T-helper 9 cell (primary cell): Measurements from ENCODE around the gene GNA14.
"Not testable (repeated sequence)": the region's sequence is repeated elsewhere in the genome, so short reads cannot be mapped to it uniquely, and the experiment has no call there.

Source experiments
- DNase-seq: peaks from one replicate; pipeline ENCODE4 v3.0.0-alpha.2; 2020
- total RNA-seq, 2 donors: gene quantifications; one replicate each; lab custom pipeline; 2026; lab: John Stamatoyannopoulos, UW

Gene GNA14
- total RNA-seq, result 0 reads per million in 2 donors

GRCh38 chr9:77648234-77649108 is at the start of gene GNA14:
Gene GNA14 (minus strand): TSS chr9:77648322. CDS start chr9:77647793, 529 bp downstream.
- no peak for DNase-seq

- no peak for DNase-seq
These were observed 49.3 kb upstream of the GNA14 start for GRCh38 chr9:77697238-77697984.

- not testable (repeated sequence) for DNase-seq
These were observed 42.6 kb upstream of the GNA14 start for GRCh38 chr9:77690723-77691122.

- not testable (repeated sequence) for DNase-seq
These were observed 42.0 kb upstream of the GNA14 start for GRCh38 chr9:77690119-77690518.

- not testable (repeated sequence) for DNase-seq
These were observed 39.6 kb upstream of the GNA14 start for GRCh38 chr9:77687737-77688136.

GRCh38 chr9:77680581-77680980 is 32.5 kb upstream of the GNA14 start:
- DNase-seq, result no peak

- no peak for DNase-seq
These were observed 31.7 kb upstream of the GNA14 start for GRCh38 chr9:77679661-77680368.

- DNase-seq, result no peak
These were observed 31.0 kb upstream of the GNA14 start for GRCh38 chr9:77679088-77679487.

- DNase-seq, result no peak
These were observed 29.9 kb upstream of the GNA14 start for GRCh38 chr9:77677957-77678535.

GRCh38 chr9:77677397-77677796 is 29.3 kb upstream of the GNA14 start:
- no peak for DNase-seq

GRCh38 chr9:77673941-77674791 is 26.0 kb upstream of the GNA14 start:
- no peak for DNase-seq

- no peak for DNase-seq
These were observed 24.1 kb upstream of the GNA14 start for GRCh38 chr9:77672183-77672582.

GRCh38 chr9:77667151-77667550 is 19.0 kb upstream of the GNA14 start:
- DNase-seq, result no peak

GRCh38 chr9:77663754-77664153 is 15.6 kb upstream of the GNA14 start:
- DNase-seq, result no peak

GRCh38 chr9:77661566-77662085 is 13.5 kb upstream of the GNA14 start:
- DNase-seq, result no peak

GRCh38 chr9:77659926-77660325 is 11.8 kb upstream of the GNA14 start:
- DNase-seq, result no peak

- DNase-seq, result no peak
These were observed 3.1 kb upstream of the GNA14 start for GRCh38 chr9:77651203-77651602.

- DNase-seq, result no peak
These were observed 1.1 kb upstream of the GNA14 start for GRCh38 chr9:77649109-77649812.

- no peak for DNase-seq
These were observed 572 bp downstream of the GNA14 start for GRCh38 chr9:77647267-77648233.

GRCh38 chr9:77643871-77644270 is 4.3 kb downstream of the GNA14 start:
- no peak for DNase-seq
